COR-L47 (cell line): Measurements from ENCODE around the gene STK24.

Experiments used
- DNase-seq: peaks from one replicate; lab custom pipeline; 2025; lab: John Stamatoyannopoulos, UW

STK24 gene

GRCh38 chr13:98511435-98511834, 65.5 kb downstream of the STK24 start:
- no peak for DNase-seq

GRCh38 chr13:98510156-98510509, 66.8 kb downstream of the STK24 start:
- DNase-seq, result no peak

- DNase-seq, result no peak
Measured at GRCh38 chr13:98509271-98510155, 67.4 kb downstream of the STK24 start.

GRCh38 chr13:98508685-98509084, 68.2 kb downstream of the STK24 start:
- DNase-seq, result no peak

GRCh38 chr13:98508280-98508679, 68.6 kb downstream of the STK24 start:
- no peak for DNase-seq

- DNase-seq, result peak; percentile 79
Measured at GRCh38 chr13:98507282-98507797, 69.6 kb downstream of the STK24 start.

- no peak for DNase-seq
Measured at GRCh38 chr13:98506728-98507230, 70.1 kb downstream of the STK24 start.

GRCh38 chr13:98506322-98506721, 70.6 kb downstream of the STK24 start:
- DNase-seq, result no peak

- DNase-seq, result no peak
Measured at GRCh38 chr13:98505217-98505616, 71.7 kb downstream of the STK24 start.

- DNase-seq, result no peak
Measured at GRCh38 chr13:98504371-98504963, 72.4 kb downstream of the STK24 start.

GRCh38 chr13:98504029-98504351, 72.9 kb downstream of the STK24 start:
- DNase-seq, result no peak

- DNase-seq, result no peak
Measured at GRCh38 chr13:98503175-98504028, 73.5 kb downstream of the STK24 start.

- DNase-seq, result no peak
Measured at GRCh38 chr13:98500963-98501421, 75.9 kb downstream of the STK24 start.

- no peak for DNase-seq
Measured at GRCh38 chr13:98496966-98497365, 79.9 kb downstream of the STK24 start.

- DNase-seq, result no peak
Measured at GRCh38 chr13:98496479-98496791, 80.5 kb downstream of the STK24 start.

GRCh38 chr13:98495627-98496478, 81.1 kb downstream of the STK24 start:
- no peak for DNase-seq

- DNase-seq, result no peak
Measured at GRCh38 chr13:98494769-98495168, 82.1 kb downstream of the STK24 start.

- DNase-seq, result no peak
Measured at GRCh38 chr13:98493042-98493712, 83.7 kb downstream of the STK24 start.

GRCh38 chr13:98492335-98493041, 84.4 kb downstream of the STK24 start:
- no peak for DNase-seq

GRCh38 chr13:98490866-98491265, 86.0 kb downstream of the STK24 start:
- no peak for DNase-seq
